OCI-LY3 (cell line): ENCODE results near the gene AMY2A.
"Not testable (repeated sequence)": the region's sequence is repeated elsewhere in the genome, so short reads cannot be mapped to it uniquely, and the experiment has no call there.

ENCODE experiments used
- H2AFZ ChIP-seq: fragments of 200-600, 300-600 bp; shearing (Covaris generic); 2 replicates; pipeline ENCODE4 v1.6.0; 2014; ENCODE audit warnings: antibody characterized with exemption, low read depth, low read length
- H3K27ac ChIP-seq: fragments of 200-600, 300-600 bp; sonication (generic); 2 replicates; pipeline ENCODE4 v1.5.1; 2014; ENCODE audit warnings: mild to moderate bottlenecking, low read length, moderate library complexity, mixed read lengths
- H3K27me3 ChIP-seq: fragments of 200-600, 300-600 bp; sonication (generic); 2 replicates; pipeline ENCODE4 v1.6.1; 2014; ENCODE audit warnings: low read depth, low read length, mixed read lengths
- H3K36me3 ChIP-seq: fragments of 200-600, 300-600 bp; sonication (generic); replicated peaks from 2 replicates; pipeline ENCODE3; 2014; ENCODE audit warnings: low read depth, low read length, mixed read lengths
- H3K4me1 ChIP-seq: fragments of 300-600, 200-600 bp; sonication (generic); 2 replicates; pipeline ENCODE4 v1.6.1; 2014; ENCODE audit warnings: low read length, mixed read lengths
- H3K4me2 ChIP-seq: fragments of 200-600, 300-600 bp; sonication (generic); 2 replicates; pipeline ENCODE4 v1.6.1; 2014; ENCODE audit warnings: low read length, mixed read lengths
- H3K4me3 ChIP-seq: fragments of 300-600, 200-600 bp; sonication (generic); 2 replicates; pipeline ENCODE4 v1.5.1; 2014; ENCODE audit warnings: antibody characterized with exemption, mild to moderate bottlenecking, low read length, moderate library complexity
- H3K79me2 ChIP-seq: fragments of 300-600, 200-600 bp; shearing (Covaris generic); 2 replicates; pipeline ENCODE4 v1.6.1; 2014; ENCODE audit warnings: mild to moderate bottlenecking, low read length, mixed read lengths
- H3K9ac ChIP-seq: fragments of 300-600, 200-600 bp; shearing (Covaris generic); 2 replicates; pipeline ENCODE4 v1.6.0; 2014; ENCODE audit warnings: mild to moderate bottlenecking, low read length, moderate library complexity
- H3K9me3 ChIP-seq: fragments of 200-600, 300-600 bp; shearing (Covaris generic); 2 replicates; pipeline ENCODE4 v1.6.1; 2014; ENCODE audit warnings: low read length, mixed read lengths; ENCODE audit not compliant: insufficient read depth
- H4K20me1 ChIP-seq: fragments of 200-600, 300-600 bp; sonication (generic); 2 replicates; pipeline ENCODE4 v1.6.1; 2016; ENCODE audit warnings: low read length, mixed read lengths; ENCODE audit not compliant: insufficient read depth

Gene AMY2A

GRCh38 chr1:103643908-103644307 is 26.7 kb downstream of the AMY2A start:
- H2AFZ ChIP-seq, H3K27me3 ChIP-seq: not testable (repeated sequence)

DNA sequence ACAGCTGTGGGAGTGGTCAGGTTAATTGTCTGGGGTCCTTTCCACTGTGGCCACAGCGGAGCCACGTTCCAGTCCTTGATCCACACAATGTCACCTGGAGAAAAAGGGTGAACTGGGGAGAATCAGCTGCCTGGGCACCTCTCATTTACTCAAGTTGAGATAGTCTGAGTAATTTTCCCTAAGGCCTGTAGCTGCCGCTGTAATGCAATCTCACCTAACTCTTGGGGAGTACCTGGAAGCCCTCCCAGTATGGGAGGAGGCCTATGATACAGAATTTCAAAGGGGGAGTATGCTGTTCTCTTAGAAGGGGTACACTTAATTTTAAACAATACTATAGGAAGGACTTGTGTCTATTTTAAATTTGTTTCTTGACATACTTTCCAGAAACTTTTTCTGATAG is 33.1 kb downstream of the AMY2A start:
- not testable (repeated sequence) for H3K27me3 ChIP-seq, H3K79me2 ChIP-seq, H3K36me3 ChIP-seq, H3K9me3 ChIP-seq, H3K9ac ChIP-seq, H3K27ac ChIP-seq, H4K20me1 ChIP-seq, H3K4me3 ChIP-seq, H3K4me1 ChIP-seq, H3K4me2 ChIP-seq, H2AFZ ChIP-seq

More at GRCh38 chr1:103643908-103644307, 26.7 kb downstream of the AMY2A start:
- not testable (repeated sequence) for H3K36me3 ChIP-seq, H3K4me2 ChIP-seq, H3K4me3 ChIP-seq, H3K9me3 ChIP-seq, H3K9ac ChIP-seq, H3K27ac ChIP-seq, H4K20me1 ChIP-seq, H3K4me1 ChIP-seq, H3K79me2 ChIP-seq

DNA sequence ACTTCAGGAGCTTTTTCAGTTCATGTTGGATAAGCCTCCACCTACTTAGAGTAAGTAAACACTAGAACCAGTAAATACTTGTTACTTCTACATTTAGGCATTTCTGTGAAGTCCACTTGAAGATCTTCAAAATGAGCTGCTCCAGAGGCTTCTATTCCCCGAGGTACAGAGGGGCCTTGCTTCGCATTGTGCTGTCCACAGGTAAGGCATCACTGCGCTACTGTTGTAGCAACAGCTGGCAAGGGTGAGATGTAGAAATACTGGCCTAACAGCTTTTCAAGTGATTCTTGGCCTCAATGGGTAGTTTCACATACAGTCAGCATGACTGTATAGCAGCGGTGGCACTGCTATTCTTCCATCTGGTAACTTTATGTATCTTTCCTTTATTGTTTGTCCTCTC is 33.7 kb downstream of the AMY2A start:
- not testable (repeated sequence) for H4K20me1 ChIP-seq, H2AFZ ChIP-seq, H3K9ac ChIP-seq, H3K27me3 ChIP-seq, H3K9me3 ChIP-seq, H3K4me2 ChIP-seq, H3K4me3 ChIP-seq, H3K27ac ChIP-seq, H3K4me1 ChIP-seq, H3K79me2 ChIP-seq, H3K36me3 ChIP-seq

GRCh38 chr1:103654133-103654532 is 36.9 kb downstream of the AMY2A start:
- H3K79me2 ChIP-seq, H3K27me3 ChIP-seq, H3K4me2 ChIP-seq, H3K36me3 ChIP-seq, H3K9me3 ChIP-seq, H3K4me3 ChIP-seq, H4K20me1 ChIP-seq, H3K9ac ChIP-seq, H3K4me1 ChIP-seq, H3K27ac ChIP-seq, H2AFZ ChIP-seq: not testable (repeated sequence)

DNA sequence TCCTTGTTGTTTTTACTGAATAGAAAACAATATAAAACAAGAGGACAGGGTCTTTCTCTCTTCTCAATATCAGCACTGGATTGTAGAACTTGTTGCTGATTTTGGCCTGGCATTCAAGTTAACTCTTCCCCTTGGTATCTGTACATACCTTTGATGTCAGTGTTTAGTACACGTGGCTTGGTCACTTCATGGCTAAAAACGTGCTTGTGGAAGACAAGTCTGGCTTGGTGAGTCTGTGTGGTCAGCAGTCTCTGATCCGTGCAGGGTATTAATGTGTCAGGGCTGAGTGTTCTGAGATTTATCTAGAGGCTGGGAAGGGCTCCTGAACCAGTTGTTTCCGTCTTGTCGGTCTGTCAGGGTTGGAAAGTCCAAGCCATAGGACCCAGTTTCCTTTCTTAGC is 38.2 kb downstream of the AMY2A start, which contains the start of gene AMY1A:
AMY1A (plus strand) TSS at position 301 of the 400 bp plus-strand sequence. CDS start 571 bp downstream, outside the sequence.
- not testable (repeated sequence) for H3K36me3 ChIP-seq, H2AFZ ChIP-seq, H3K9ac ChIP-seq, H3K9me3 ChIP-seq, H4K20me1 ChIP-seq, H3K4me2 ChIP-seq, H3K27me3 ChIP-seq, H3K4me1 ChIP-seq, H3K27ac ChIP-seq, H3K4me3 ChIP-seq, H3K79me2 ChIP-seq
